GM04503 (cell line): ENCODE data around the gene GH1.
"Not testable (repeated sequence)": the region's sequence is repeated elsewhere in the genome, so short reads cannot be mapped to it uniquely, and the experiment has no call there.

Experiments
- DNase-seq: peaks from one replicate; pipeline ENCODE4 v3.0.0-alpha.2; 2012; ENCODE audit warnings: low read depth

GH1 gene

DNA sequence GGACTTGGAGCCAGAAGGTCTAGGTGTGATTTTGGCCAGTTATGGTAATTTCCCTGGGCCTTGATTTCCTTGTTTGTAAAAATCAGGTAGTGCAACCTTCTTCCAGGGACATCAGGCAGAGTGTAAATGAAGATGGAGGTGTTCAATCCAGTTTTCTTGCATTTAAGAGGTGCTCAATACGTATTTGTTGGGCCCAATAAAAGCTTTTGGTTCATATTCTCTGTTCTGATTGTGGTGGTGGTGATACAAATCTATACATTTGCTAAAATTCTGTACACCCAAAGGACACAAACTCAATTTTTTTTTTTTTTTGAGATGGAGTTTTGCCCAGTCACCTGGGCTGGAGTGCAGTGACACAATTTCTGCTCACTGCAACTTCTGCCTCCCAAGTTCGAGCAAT is 7.5 kb upstream of the GH1 start:
- DNase-seq = no peak

DNA sequence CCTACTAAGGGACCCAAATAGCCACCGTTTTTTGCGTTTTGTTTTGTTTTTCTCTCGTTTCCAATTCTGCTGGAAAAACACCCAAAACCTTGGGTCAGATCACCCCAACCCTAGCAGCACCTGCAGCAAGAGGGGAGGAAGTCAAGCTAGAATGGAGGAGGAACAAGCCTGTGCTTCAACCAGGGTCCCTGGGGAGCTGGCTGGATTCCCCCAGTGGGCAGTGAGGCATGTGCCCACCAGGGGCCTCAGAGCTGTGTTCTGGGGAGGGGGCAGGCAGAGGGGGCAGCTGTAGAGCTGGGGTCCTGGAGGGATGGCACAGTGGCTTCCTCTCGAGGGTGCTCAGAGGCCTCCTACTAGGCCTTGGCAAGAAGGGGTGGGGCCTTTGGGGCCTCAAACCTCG is 7.0 kb upstream of the GH1 start:
- DNase-seq = no peak

DNA sequence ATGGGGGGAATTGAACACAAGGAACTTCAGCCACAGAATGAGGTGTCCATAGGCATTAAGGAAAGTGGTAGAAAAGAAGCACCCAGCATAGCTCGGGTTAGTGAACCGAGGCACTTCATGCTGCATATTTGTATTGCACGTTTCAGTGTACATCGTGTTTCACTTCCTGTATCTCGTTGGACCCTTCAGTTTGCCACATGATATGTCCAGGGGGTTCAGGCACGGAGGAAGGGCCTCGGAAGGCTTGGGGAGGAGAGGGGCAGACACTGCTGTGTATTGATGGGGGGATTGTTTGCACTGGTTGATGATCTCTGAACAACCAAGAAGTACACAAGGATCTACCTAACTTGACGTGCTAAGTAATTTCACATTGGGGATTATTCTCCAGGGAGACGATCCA is 3.8 kb upstream of the GH1 start:
- DNase-seq = not testable (repeated sequence)

DNA sequence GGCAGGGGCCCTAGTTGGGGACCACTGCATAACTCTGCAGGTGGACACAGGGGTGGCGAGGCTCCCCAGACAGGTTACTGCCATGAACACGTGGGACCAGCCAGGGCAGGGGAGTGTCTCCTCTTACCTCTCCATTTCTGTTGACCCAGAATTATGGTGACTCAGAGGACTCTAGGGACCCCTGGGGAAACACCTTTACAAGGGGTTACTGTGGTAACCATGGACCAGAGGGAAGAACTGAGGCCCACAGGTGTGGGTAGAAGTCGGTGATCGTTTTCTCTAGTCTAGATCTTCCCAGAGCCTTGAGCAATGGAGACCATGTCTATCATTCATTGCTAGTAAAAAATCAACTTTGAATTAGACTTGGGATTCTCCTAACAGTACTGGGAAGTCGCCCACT is 2.1 kb upstream of the GH1 start:
- not testable (repeated sequence) for DNase-seq

DNA sequence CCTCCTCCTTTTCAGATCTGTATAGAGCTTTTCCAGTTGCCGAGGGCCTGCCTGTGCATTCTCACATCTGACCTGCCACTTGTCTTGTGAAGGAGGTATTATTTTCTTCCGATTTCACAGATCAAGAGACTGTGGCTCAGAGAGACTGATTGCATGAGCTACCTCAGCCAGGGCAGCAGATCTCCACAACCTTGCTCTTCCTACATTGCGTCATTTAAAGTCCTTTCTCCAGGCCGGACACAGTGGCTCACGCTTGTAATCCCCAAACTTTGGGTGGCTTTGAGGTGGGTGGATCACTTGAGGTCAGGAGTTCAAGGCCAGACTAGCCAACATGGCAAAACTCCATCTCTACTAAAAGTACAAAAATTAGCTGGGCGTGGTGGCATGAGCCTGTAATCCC is 1.4 kb upstream of the GH1 start:
- not testable (repeated sequence) for DNase-seq

DNA sequence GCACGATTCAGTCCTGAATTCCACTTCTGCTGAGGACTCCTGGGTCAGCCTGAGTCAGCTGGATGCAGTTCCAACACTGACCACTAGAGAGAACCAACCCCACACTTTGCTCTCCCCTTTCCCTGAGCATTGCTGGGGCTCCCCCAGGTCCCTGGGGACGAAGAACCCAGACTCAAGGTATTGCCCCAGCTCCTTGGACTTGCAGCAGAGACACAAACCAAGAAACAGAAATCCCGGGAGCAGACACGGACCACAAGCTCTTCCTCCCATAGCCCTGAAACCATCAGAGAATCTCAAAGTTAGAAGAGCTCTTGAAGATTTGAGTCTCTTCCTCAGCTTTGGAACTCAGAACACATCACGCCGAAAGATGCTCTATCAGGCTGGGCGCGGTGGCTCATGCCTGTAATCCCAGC is 678 bp upstream of the GH1 start:
- DNase-seq = peak; percentile 13

DNA sequence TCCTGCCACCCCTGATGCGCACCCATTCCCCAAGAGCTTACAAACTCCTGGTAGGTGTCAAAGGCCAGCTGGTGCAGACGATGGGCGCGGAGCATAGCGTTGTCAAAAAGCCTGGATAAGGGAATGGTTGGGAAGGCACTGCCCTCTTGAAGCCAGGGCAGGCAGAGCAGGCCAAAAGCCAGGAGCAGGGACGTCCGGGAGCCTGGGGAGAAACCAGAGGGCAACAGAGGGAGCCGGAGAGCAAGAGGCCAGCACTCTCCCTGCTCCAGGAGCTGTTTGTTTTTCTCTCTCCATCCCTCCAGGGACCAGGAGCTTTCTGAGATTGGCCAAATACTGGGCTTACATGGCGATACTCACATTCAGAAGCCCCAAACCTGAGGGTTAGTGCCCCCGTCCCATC is 334 bp downstream of the GH1 start:
- no peak for DNase-seq

DNA sequence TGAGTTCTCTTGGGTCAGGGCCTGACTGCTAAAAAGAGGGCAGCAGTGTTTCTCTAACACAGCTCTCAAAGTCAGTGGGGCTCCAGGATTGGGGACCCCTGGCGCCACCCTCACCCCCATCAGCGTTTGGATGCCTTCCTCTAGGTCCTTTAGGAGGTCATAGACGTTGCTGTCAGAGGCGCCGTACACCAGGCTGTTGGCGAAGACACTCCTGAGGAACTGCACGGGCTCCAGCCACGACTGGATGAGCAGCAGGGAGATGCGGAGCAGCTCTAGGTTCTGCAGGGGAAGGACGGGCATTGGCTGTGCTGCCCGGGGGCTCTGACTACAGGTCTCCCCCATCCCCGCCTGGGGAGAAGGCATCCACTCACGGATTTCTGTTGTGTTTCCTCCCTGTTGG is 993 bp downstream of the GH1 start:
- DNase-seq = no peak

DNA sequence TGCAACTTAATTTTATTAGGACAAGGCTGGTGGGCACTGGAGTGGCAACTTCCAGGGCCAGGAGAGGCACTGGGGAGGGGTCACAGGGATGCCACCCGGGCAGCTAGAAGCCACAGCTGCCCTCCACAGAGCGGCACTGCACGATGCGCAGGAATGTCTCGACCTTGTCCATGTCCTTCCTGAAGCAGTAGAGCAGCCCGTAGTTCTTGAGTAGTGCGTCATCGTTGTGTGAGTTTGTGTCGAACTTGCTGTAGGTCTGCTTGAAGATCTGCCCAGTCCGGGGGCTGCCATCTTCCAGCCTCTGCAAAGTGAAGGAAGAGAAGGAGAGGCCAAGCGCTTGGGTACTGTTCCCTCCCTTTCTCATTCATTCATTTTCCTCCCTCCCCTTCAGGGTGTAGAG is 1.4 kb downstream of the GH1 start:
- not testable (repeated sequence) for DNase-seq

DNA sequence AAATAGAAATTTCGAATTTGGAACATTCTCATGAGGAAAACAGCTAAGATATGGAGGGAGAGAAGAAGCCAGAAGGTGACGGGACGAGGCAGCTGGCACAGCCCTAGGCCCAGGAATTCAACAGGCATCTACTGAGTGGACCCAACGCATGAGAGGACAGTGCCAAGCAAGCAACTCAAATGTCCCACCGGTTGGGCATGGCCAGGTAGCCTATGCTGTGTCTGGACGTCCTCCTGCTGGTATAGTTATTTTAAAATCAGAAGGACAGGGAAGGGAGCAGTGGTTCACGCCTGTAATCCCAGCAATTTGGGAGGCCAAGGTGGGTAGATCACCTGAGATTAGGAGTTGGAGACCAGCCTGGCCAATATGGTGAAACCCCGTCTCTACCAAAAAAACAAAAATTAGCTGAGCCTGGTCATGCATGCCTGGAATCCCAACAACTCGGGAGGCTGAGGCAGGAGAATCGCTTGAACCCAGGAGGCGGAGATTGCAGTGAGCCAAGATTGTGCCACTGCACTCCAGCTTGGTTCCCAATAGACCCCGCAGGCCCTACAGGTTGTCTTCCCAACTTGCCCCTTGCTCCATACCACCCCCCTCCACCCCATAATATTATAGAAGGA is 2.0 kb downstream of the GH1 start:
- no peak for DNase-seq

DNA sequence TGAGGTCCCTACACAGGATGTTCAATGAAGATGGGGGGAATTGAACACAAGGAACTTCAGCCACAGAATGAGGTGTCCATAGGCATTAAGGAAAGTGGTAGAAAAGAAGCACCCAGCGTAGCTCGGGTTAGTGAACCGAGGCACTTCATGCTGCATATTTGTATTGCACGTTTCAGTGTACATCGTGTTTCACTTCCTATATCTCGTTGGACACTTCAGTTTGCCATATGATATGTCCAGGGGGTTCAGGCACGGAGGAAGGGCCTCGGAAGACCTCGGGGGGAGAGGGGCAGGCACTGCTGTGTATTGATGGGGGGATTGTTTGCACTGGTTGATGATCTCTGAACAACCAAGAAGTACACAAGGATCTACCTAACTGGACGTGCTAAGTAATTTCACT is 2.9 kb downstream of the GH1 start:
- DNase-seq = not testable (repeated sequence)

DNA sequence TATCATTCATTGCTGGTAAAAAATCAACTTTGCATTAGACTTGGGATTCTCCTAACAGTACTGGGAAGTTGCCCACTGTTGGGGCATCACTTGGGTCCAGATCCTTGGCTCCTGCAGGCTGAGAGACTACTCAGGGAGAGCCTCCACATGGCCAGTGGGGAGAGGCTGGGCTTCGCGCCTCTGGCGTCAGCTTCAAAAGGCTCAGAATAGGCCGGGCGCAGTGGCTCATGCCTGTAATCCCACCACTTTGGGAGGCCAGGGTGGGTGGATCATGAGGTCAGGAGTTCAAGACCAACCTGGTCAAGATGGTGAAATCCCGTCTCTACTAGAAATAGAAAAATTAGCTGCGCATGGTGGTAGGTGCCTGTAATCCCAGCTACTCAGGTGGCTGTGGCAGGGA is 4.2 kb downstream of the GH1 start:
- no peak for DNase-seq

DNA sequence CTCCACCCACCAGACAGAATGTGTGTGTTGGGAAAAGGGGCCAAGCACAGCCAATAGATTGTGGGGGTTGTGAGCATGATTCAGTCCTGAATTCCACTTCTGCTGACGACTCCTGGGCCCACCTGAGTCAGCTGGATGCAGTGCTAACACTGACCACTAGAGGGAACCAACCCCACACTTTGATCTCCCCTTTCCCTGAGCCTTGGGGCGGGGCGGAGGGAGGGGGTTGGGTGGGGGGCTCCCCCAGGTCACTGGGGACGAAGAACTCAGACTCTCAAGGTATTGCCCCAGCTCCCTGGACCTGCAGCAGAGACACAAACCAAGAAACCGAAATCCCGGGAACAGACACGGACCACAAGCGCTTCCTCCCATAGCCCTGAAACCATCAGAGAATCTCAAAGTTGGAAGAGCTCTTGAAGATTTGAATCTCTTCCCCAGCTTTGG is 7.0 kb downstream of the GH1 start:
- DNase-seq = no peak

DNA sequence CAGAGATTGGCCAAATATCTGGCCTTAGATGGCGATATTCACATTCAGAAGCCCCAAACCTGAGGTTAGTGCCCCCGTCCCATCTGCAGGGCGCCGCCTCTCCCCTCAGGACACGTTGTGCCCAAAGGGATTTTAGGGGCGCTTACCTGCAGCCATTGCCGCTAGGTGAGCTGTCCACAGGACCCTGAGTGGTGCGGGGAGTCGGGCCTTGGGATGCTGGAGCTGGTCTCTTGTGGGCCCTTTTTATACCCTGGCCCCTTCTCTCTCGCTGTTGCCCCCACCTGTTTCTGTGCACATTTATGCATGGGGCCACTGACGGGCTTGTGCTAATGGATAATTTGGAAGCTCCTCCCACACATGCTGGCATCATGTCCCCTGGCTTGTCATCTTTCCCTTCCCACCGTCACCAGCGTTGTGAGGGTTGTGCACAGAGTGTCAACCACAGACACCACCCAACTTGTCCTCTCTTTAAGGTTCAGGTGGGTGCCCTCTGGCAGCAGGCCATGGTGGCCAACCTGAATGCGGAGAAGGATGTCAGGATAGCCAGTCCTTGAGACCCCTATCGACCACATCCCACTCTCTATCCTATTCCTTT is 7.5 kb downstream of the GH1 start, which contains the start of gene CSHL1:
Gene CSHL1, minus strand, starts transcription at position 218 of the 595 bp plus-strand sequence. Its CDS starts 62 bp downstream, at position 156.
- DNase-seq = no peak

DNA sequence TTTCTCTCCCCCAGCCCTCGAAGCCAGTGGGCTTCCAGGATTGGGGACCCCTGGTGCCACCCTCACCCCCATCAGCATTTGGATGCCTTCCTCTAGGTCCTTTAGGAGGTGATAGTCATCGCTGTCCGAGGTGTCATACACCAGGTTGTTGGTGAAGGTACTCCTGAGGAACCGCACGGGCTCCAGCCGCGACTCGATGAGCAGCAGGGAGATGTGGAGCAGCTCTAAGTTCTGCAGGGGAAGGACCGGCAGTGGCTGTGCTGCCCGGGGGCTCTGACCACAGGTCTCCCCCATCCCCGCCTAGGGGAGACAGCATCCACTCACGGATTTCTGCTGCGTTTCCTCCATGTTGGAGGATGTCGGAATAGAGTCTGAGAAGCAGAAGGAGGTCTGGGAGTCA is 8.5 kb downstream of the GH1 start:
- DNase-seq = no peak

DNA sequence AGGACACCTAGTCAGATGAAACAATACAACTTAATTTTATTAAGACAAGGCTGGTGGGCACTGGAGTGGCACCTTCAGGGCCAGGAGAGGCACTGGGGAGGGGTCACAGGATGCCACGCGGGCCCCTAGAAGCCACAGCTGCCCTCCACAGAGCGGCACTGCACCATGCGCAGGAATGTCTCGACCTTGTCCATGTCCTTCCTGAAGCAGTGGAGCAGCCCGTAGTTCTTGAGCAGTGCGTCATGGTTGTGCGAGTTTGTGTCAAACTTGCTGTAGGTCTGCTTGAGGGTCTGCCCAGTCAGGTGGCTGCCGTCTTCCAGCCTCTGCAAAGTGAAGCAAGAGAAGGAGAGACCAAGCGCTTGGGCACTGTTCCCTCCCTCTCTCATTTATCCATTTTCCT is 9.1 kb downstream of the GH1 start:
- DNase-seq = not testable (repeated sequence)

DNA sequence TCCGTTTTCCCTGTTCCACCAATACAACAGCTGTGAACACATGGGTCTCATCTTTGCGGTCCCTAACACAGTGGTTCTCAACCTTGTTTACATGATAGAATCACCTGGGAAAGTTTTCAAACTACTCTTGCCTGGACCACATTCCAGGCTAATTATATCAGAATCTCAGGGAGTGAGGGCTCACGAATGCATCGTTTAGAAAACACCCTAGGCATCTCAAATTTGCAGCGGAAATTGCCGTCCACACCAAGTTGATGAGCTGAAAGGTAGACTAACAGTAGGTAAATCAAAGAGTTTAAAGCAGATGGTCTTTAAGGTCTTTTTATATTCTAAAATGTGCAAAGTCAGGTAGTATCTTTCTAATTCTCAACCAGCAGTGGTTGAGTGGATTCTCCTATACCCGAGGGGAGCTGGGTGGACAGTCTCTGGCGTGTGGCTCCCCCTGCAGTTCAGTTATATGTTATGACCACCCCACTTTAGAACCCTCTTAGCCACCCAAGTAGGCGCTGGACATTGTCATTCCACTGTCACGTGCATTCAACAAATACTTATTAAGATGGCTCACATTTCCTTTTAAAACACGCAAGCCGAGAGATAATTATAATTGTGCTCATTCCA is 11.4 kb downstream of the GH1 start:
- DNase-seq = not testable (repeated sequence)

DNA sequence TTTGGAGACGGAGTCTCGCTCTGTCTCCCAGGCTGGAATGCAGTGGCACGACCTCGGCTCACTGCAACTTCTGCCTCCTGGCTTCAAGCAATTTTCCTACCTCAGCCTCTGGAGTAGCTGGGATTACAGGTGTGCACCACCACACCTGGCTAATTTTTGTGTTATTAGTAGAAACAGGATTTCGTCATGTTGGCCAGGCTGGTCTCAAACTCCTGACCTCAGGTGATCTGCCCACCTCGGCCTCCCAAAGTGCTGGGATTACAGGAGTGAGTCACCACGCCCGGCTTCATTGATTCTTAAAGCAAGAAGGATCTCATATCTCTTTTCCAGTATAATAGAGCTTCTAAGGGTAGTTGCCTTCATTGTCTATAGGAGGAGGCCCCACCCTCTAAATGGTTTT is 13.8 kb downstream of the GH1 start:
- DNase-seq = not testable (repeated sequence)

DNA sequence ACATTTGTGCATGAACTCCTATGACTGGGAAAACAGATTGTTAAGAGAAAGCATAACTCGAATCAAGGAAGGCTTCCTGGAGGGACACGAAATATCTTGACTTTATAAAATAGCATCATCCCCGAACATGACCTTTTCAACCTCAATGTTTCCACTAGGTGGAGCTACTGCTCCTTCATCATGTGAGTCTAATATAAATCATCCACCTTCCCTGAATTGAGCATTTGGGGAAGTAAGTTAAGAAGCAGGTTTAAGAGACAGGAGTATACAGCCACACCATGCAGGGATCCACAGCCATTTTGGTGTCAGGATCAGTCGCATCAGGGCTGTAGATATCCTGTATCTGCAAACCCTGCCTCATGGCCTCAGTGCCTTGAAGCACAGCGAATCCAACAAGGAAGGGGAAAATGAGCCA is 14.8 kb downstream of the GH1 start:
- DNase-seq = not testable (repeated sequence)

DNA sequence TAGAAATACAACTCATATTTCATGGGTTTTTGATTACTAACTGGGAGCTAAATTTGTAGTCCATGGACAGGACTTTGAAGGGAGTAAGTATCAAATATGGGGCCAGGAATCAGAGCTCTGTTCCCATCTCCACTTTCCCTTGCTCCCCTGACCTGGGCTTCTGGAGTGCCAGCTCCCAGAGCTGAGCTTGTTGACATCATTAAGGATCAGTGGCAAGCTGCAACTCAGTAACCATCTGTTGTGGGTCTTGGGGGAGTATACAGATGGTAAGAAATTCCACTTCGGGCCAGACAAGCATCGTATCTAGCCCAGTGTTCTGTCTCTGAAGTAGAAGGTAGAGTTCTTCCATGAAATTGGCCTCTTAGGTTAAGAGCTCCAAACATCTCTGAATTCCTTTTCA is 16.7 kb downstream of the GH1 start:
- not testable (repeated sequence) for DNase-seq

DNA sequence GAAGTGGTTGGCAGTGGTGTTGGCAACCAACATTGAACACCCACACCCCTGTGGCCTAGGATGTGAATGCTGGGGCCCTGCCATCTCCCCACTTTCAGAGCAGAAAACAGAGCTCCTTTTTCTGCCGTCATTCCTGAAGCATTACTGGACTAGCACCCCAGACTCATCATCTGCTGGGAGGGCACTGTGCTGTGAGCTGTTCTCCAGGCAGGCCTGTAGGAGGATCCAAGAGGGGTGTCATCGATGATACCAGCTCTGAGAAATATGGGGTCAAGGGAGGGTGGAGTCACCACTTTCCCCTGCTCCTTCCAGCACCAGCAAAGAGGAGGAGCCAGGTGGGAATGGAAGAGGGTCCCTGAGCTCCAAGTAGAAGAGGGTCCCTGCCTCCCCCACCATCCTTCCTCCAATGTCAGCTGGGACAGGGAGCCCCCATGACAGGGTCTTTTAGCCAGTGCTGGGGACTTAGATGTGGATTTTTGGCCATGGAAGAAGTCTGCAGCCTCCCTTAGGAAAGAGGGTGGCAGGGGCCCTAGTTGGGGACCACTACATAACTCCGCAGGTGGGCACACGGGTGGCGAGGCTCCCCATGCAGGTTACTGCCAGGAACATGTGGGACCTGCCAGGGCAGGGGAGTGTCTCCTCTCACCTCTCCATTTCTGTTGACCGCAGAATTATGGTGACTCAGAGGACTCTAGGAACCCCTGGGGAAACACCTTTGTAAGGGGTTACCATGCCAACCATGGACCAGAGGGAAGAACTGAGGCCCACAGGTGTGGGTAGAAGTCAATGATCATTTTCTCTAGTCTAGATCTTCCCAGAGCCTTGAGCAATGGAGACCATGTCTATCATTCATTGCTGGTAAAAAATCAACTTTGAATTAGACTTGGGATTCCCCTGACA is 19.5 kb downstream of the GH1 start:
- not testable (repeated sequence) for DNase-seq
